Gastrocnemius medialis (tissue), 4 donors: ENCODE measurements around the gene ARRB1. TPM values are rescaled to one million over a fixed set of nuclear protein-coding genes. Genes with fewer than 3 reads are reported as not detected.

Experiments used
- ATAC-seq, 2 donors: fragments of 150-250 bp; one replicate each; pipeline ENCODE4 v1.9.1; 2016
- DNase-seq, 2 donors: peaks; one replicate each; pipeline ENCODE4 v3.0.0-alpha.2; 2019
- H3K27ac ChIP-seq, 4 donors: fragments of 200-600 bp; sonication (generic); 1 replicate in 1 of 4; 2 replicates in 3 of 4; pipeline ENCODE4 v1.5.1; 2016 to 2018; ENCODE audit warnings: mild to moderate bottlenecking in 2 of 4, moderate library complexity in 1 of 4
- H3K27me3 ChIP-seq, 3 donors: fragments of 200-600 bp; sonication (generic) in 2 of 3; 1 replicate in 1 of 3; 2 replicates in 2 of 3; pipeline versions ENCODE4 v1.5.1 to v1.6.0; 2016 to 2019; ENCODE audit warnings: mild to moderate bottlenecking in 1 of 3, moderate library complexity in 1 of 3
- H3K36me3 ChIP-seq, 2 donors: fragments of 200-600 bp; sonication (generic) in 1 of 2; one replicate each; pipeline ENCODE4 v1.5.1; 2017 to 2018
- H3K4me1 ChIP-seq, 2 donors: fragments of 200-600 bp; sonication (generic) in 1 of 2; one replicate each; pipeline ENCODE4 v1.5.1; 2016 to 2017; ENCODE audit warnings: mild to moderate bottlenecking in 2 of 2
- H3K4me3 ChIP-seq, 4 donors: fragments of 200-600 bp; sonication (generic) in 3 of 4; 1 replicate in 1 of 4; 2 replicates in 3 of 4; pipeline ENCODE4 v1.5.1; 2016 to 2019; ENCODE audit warnings: mild to moderate bottlenecking in 2 of 4
- H3K9me3 ChIP-seq, 3 donors: fragments of 200-600 bp; sonication (generic) in 2 of 3; 1 replicate in 1 of 3; 2 replicates in 2 of 3; pipeline ENCODE4 v1.5.1; 2016 to 2019
- POLR2A ChIP-seq, 2 donors: fragments of 450-650 bp; IDR thresholded peaks; one replicate each; pipeline ENCODE4 v1.6.1; 2017; ENCODE audit warnings: antibody characterized with exemption in 2 of 2, mild to moderate bottlenecking in 2 of 2, moderate library complexity in 2 of 2
- in situ Hi-C, 4 donors: fragments of 200-750 bp; cut with MboI; loops; one replicate each; pipeline versions ENCODE4 v1.15.0 to v1.8.0; 2017; ENCODE audit warnings: low sequenced_read_pairs in 4 of 4
- intact Hi-C: fragments of 100-400 bp; cut with DNase I; formaldehyde crosslinking; loops from one replicate; pipeline ENCODE4 v1.15.1; 2023; ENCODE audit warnings: low total_unique reads
- total RNA-seq, 4 donors: library from RNA; depleted of rRNA; stranded (reverse); fragments of >200 nt; gene quantifications; one replicate each; pipeline versions ENCODE4 v1.1.0 to v1.2.3, GENCODE V29; 2016
- TF ChIP-seq, protein P1 (sequence below), 5 experiments: fragments of 450-650 bp in 3 of 5; fragments of 200-600 bp in 2 of 5; sonication (generic) in 2 of 5; IDR thresholded peaks in 4 of 5; conservative IDR thresholded peaks in 1 of 5; 1 replicate in 4 of 5; 2 replicates in 1 of 5; pipeline ENCODE4 v1.5.1; 2016 to 2019; ENCODE audit warnings: antibody characterized with exemption in 5 of 5, mild to moderate bottlenecking in 3 of 5, moderate library complexity in 3 of 5

Gene ARRB1
- total RNA-seq, 4 donors from 2014 or later = 4.3 to 11.8 (median 5.4) TPM

DNA sequence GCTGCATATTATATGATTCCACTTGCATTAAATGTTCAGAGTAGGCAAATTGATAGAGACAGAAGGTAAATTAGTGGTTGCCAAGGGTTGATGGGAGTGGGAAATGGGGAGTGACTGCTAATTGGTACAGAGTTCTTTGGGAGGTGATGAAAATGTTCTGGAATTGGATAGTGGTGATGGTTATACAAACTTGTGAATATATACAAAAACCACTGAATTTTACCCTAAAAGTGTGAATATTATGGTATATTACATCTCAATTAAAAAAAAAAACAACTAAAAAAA lies 52.5 kb downstream of the ARRB1 start:
- intact Hi-C loops (no loop called here), in situ Hi-C loops (loop anchor here in 2 of 4 donors (25.0 kb wide), 1 partner anchor 238 kb away; the partner anchor contains the start of gene GDPD5 (in 2 of the 2))
- TF ChIP-seq, protein P1, sequence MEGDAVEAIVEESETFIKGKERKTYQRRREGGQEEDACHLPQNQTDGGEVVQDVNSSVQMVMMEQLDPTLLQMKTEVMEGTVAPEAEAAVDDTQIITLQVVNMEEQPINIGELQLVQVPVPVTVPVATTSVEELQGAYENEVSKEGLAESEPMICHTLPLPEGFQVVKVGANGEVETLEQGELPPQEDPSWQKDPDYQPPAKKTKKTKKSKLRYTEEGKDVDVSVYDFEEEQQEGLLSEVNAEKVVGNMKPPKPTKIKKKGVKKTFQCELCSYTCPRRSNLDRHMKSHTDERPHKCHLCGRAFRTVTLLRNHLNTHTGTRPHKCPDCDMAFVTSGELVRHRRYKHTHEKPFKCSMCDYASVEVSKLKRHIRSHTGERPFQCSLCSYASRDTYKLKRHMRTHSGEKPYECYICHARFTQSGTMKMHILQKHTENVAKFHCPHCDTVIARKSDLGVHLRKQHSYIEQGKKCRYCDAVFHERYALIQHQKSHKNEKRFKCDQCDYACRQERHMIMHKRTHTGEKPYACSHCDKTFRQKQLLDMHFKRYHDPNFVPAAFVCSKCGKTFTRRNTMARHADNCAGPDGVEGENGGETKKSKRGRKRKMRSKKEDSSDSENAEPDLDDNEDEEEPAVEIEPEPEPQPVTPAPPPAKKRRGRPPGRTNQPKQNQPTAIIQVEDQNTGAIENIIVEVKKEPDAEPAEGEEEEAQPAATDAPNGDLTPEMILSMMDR (IDR thresholded peaks at IDR 0.05 in 4 of 5, conservative IDR thresholded peaks at IDR 0.05 in 1 of 5) = no peak
- no peak for TF ChIP-seq POLR2A (IDR thresholded peaks at IDR 0.05)
- Histone ChIP-seq H3K36me3 (no peaks in the 10 kb centered on the region), H3K4me3 (no peak overlapping the region), H3K9me3 (no peaks in the 10 kb centered on the region), H3K4me1 (peaks cover 4 to 7% of the 10 kb centered on the region in 2 donors), H3K27me3 (no peaks in the 10 kb centered on the region), H3K27ac (no peak overlapping the region)
- DNase-seq = no peak
- no peak for ATAC-seq

DNA sequence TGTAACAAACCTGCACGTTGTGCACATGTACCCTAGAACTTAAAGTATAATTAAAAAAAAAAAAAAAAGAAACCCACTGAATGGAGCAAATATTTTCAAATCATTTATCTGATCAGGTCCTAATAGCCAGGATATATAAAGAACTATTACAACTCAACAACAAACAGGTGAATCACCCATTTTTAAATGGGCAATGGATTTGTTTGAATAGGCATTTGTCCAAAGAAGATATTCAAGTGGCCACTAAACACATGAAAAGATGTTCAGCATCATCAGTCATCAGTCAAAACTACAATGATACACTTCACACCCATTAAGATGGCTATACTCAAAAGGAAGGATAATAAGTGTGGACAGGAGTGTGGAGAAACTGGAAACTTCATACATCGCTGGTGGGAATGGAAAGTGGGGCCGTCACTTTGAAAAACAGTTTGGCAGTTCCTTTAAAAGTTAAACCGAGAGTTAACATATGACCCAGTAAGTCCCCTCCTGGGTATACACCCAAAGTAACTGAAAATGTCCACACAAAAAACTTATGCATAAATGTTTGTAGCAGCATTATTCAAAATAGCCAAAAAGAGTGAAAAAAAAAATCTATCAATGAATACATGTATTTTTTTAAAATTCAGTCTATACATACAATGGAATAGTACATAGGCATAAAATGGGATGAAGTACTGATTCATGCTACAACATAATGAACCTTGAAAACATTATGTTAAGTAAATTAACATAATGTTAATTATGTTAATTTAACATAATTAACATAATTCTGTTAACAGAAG lies 53.1 kb downstream of the ARRB1 start:
- H3K9me3 ChIP-seq = no peaks in the 10 kb centered on the region
- H3K27me3 ChIP-seq = no peaks in the 10 kb centered on the region
- intact Hi-C loops = no loop called here
- in situ Hi-C loops = loop anchor here in 2 of 4 donors (25.0 kb wide), 1 partner anchor 239 kb away; the partner anchor contains the start of gene GDPD5 (in 2 of the 2)
- TF ChIP-seq POLR2A (IDR thresholded peaks at IDR 0.05) = no peak
- TF ChIP-seq, protein P1 (IDR thresholded peaks at IDR 0.05 in 4 of 5, conservative IDR thresholded peaks at IDR 0.05 in 1 of 5) = no peak
- H3K4me1 ChIP-seq = peaks cover 4 to 7% of the 10 kb centered on the region in 2 donors
- no peak overlapping the region for H3K27ac ChIP-seq
- no peak for ATAC-seq
- no peak for DNase-seq
- H3K36me3 ChIP-seq = no peaks in the 10 kb centered on the region
- H3K4me3 ChIP-seq = no peak overlapping the region

DNA sequence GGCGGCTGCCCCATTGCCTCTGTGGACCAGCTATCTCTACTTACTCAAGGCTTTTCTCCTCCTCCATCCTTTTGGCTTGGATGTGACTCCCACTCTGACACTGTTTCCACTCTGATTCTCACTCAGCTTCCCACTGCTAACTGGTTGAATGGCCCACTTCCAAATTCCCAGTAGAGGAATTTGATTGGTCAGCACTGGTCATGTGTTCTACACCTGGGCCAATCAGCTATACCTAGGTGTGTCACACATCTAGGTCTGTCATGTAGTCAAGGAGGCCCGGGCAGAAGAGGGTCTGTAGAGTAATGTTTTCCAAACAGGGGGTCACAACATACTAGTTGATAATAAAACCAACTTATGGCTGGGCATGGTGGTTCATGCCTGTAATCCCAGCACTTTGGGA lies 57.6 kb downstream of the ARRB1 start:
- Histone ChIP-seq H3K27ac (no peak overlapping the region), H3K4me1 (no peaks in the 10 kb centered on the region), H3K27me3 (no peaks in the 10 kb centered on the region), H3K4me3 (no peak overlapping the region), H3K36me3 (no peaks in the 10 kb centered on the region), H3K9me3 (no peaks in the 10 kb centered on the region)
- ATAC-seq (no peak), DNase-seq (no peak)
- TF ChIP-seq, protein P1 (IDR thresholded peaks at IDR 0.05 in 4 of 5, conservative IDR thresholded peaks at IDR 0.05 in 1 of 5) = no peak
- TF ChIP-seq POLR2A (IDR thresholded peaks at IDR 0.05) = no peak
- in situ Hi-C loops = loop anchor here in 2 of 4 donors (25.0 kb wide), 1 partner anchor 243 kb away; the partner anchor contains the start of gene GDPD5 (in 2 of the 2)
- intact Hi-C loops = no loop called here

DNA sequence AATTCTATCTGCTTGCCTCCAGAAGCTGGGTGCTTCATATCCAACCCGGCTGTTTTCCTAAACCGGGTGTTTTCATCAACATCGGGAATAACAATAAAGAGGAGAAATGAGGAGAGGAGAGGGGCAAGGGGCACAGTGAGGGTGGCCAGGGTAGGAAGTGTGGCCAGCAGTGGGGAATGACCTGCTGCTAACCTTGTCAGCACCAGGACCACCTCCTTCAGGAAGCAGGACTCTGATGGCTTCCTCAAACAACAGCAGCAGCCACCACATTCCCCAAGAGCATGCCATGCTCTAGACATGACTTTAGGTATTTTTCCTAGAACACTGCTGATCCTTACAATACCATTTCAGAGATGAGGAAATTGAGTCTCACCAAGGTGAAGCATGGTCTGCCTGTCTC lies 58.5 kb downstream of the ARRB1 start:
- H3K4me3 ChIP-seq = no peak overlapping the region
- ATAC-seq (no peak), DNase-seq (no peak)
- H3K36me3 ChIP-seq = no peaks in the 10 kb centered on the region
- no peak for TF ChIP-seq POLR2A (IDR thresholded peaks at IDR 0.05)
- TF ChIP-seq, protein P1 (IDR thresholded peaks at IDR 0.05 in 4 of 5, conservative IDR thresholded peaks at IDR 0.05 in 1 of 5) = no peak
- no peaks in the 10 kb centered on the region for H3K4me1 ChIP-seq
- H3K27ac ChIP-seq = no peak overlapping the region
- no peaks in the 10 kb centered on the region for H3K9me3 ChIP-seq
- intact Hi-C loops = no loop called here
- H3K27me3 ChIP-seq = no peaks in the 10 kb centered on the region
- in situ Hi-C loops = loop anchor here in 2 of 4 donors (25.0 kb wide), 1 partner anchor 244 kb away; the partner anchor contains the start of gene GDPD5 (in 2 of the 2)
